HCT116 (cell line): ENCODE measurements around the gene GIT1. TPM values are rescaled to one million over a fixed set of nuclear protein-coding genes. Genes with fewer than 3 reads are reported as not detected.

Source experiments
- ATAC-seq: fragments of 200-7000 bp; cut with Tn5 transposase; 2 replicates; pipeline ENCODE4 v1.9.1; 2020; ENCODE audit warnings: mild to moderate bottlenecking, moderate library complexity
- BruUV-seq: library from RNA; stranded (reverse); fragments of 400-500 nt; replicated peaks from 2 replicates; lab custom pipeline; 2021; lab: Mats Ljungman, UMichigan
- CTCF ChIA-PET: fragments of 300-600 bp; sonication (Branson Sonifier 250); formaldehyde crosslinking; loops from one replicate; lab custom pipeline; 2021; ENCODE audit warnings: antibody characterized with exemption; lab: Charles Lee
- POLR2A ChIA-PET: fragments of 300-600, 350-600 bp; sonication (Branson Sonifier 250); formaldehyde crosslinking; loops from one replicate; lab custom pipeline; 2021; ENCODE audit warnings: antibody characterized with exemption; lab: Charles Lee
- RAD21 ChIA-PET, 2 experiments: fragments of 300-600 bp; sonication (Branson Sonifier 250); formaldehyde crosslinking; loops; one replicate each; lab custom pipeline; 2023; ENCODE audit warnings: low total read pairs in 2 of 2; ENCODE audit not compliant: uncharacterized antibody in 2 of 2, unreplicated experiment in 2 of 2, low non-redundant PET in 1 of 2; lab: Charles Lee
- DNase-seq: peaks from one replicate; pipeline ENCODE4 v3.0.0-alpha.2; 2010; ENCODE audit warnings: low read depth, low spot score
- H2AFZ ChIP-seq: fragments of 200-600 bp; shearing (Covaris generic), sonication (generic); 2 replicates; pipeline ENCODE4 v1.6.1; 2017; ENCODE audit warnings: low read depth, mixed run types, mixed read lengths, antibody characterized with exemption, low read length; ENCODE audit not compliant: poor library complexity, severe bottlenecking
- H3K27ac ChIP-seq: 2 replicates; pipeline ENCODE4 v1.5.1; 2012; ENCODE audit warnings: low read depth, low read length
- H3K27me3 ChIP-seq: fragments of 200-600 bp; sonication (generic); 2 replicates; pipeline ENCODE4 v1.6.1; 2016; ENCODE audit warnings: mixed run types, low read length, mixed read lengths; ENCODE audit not compliant: insufficient read depth
- H3K36me3 ChIP-seq, 2 experiments: fragments of 200-500 bp in 1 of 2; fragments of 200-600 bp in 1 of 2; sonication (Bioruptor generic) in 1 of 2; sonication (generic) in 1 of 2; 2 replicates each; pipeline versions ENCODE4 v1.5.1 to v1.6.1; 2014 to 2016; ENCODE audit warnings: low read length in 2 of 2, inconsistent platforms in 1 of 2, mixed read lengths in 1 of 2, mixed run types in 1 of 2; ENCODE audit not compliant: insufficient read depth in 2 of 2, control insufficient read depth in 1 of 2
- H3K4me1 ChIP-seq, 2 experiments: fragments of 200-600 bp in 1 of 2; sonication (generic) in 1 of 2; 2 replicates each; pipeline versions ENCODE4 v1.5.1 to v1.6.1; 2012 to 2017; ENCODE audit warnings: low read length in 2 of 2, inconsistent platforms in 1 of 2, mild to moderate bottlenecking in 1 of 2, mixed read lengths in 1 of 2, mixed run types in 1 of 2, moderate library complexity in 1 of 2; ENCODE audit not compliant: insufficient read depth in 2 of 2, control insufficient read depth in 1 of 2
- H3K4me2 ChIP-seq: fragments of 200-600 bp; sonication (generic); 2 replicates; pipeline ENCODE4 v1.6.1; 2017; ENCODE audit warnings: mixed run types, low read length, mixed read lengths
- H3K4me3 ChIP-seq, 2 experiments: fragments of 200-600 bp in 1 of 2; sonication (generic) in 1 of 2; replicated peaks in 1 of 2; 2 replicates each; pipeline ENCODE4 v1.5.1; 2011 to 2016; ENCODE audit warnings: low read length in 2 of 2, control low read depth in 1 of 2, low read depth in 1 of 2, mild to moderate bottlenecking in 1 of 2, mixed read lengths in 1 of 2, mixed run types in 1 of 2
- H3K79me2 ChIP-seq: fragments of 200-600 bp; sonication (generic); 2 replicates; pipeline ENCODE4 v1.6.1; 2017; ENCODE audit warnings: mild to moderate bottlenecking, mixed run types, low read length, moderate library complexity, mixed read lengths; ENCODE audit not compliant: insufficient read depth
- H3K9ac ChIP-seq: fragments of 200-600 bp; sonication (generic); 2 replicates; pipeline ENCODE4 v1.6.1; 2016; ENCODE audit warnings: low read length, mixed read lengths
- H3K9me2 ChIP-seq: fragments of 200-600 bp; sonication (generic), shearing (Covaris generic); 2 replicates; pipeline ENCODE4 v1.6.1; 2017; ENCODE audit warnings: mixed run types, mild to moderate bottlenecking, moderate library complexity; ENCODE audit not compliant: insufficient read depth
- H3K9me3 ChIP-seq, 2 experiments: fragments of 200-500 bp in 1 of 2; fragments of 200-600 bp in 1 of 2; sonication (Bioruptor generic) in 1 of 2; sonication (generic) in 1 of 2; 2 replicates each; pipeline ENCODE4 v1.6.1; 2014 to 2017; ENCODE audit warnings: low read length in 2 of 2, mixed read lengths in 2 of 2, inconsistent platforms in 1 of 2, low read depth in 1 of 2, mild to moderate bottlenecking in 1 of 2, mixed run types in 1 of 2, moderate library complexity in 1 of 2; ENCODE audit not compliant: control insufficient read depth in 1 of 2, insufficient read depth in 1 of 2
- H4K20me1 ChIP-seq: fragments of 200-600 bp; sonication (generic), shearing (Covaris generic); 2 replicates; pipeline ENCODE4 v1.6.1; 2017; ENCODE audit warnings: mixed run types, mild to moderate bottlenecking, moderate library complexity; ENCODE audit not compliant: insufficient read depth
- EGR1 ChIP-seq: IDR thresholded peaks from 2 replicates; pipeline ENCODE4 v1.6.1; 2012; ENCODE audit warnings: low read depth
- EZH2 ChIP-seq: fragments of 200-600 bp; sonication (generic); IDR thresholded peaks from 2 replicates; pipeline ENCODE4 v1.6.1; 2017; ENCODE audit warnings: antibody characterized with exemption, mixed run types
- REST ChIP-seq: IDR thresholded peaks from 2 replicates; pipeline ENCODE4 v1.6.1; 2012; ENCODE audit warnings: low read depth
- SRF ChIP-seq: IDR thresholded peaks from 2 replicates; pipeline ENCODE4 v1.6.1; 2012; ENCODE audit warnings: low read depth
- TCF7L2 ChIP-seq: IDR thresholded peaks from 2 replicates; pipeline ENCODE4 v1.7.0; 2011; ENCODE audit warnings: borderline replicate concordance, inconsistent platforms; ENCODE audit not compliant: insufficient read depth, insufficient read length; ENCODE audit errors: extremely low read depth
- intact Hi-C: fragments of 100-400 bp; cut with micrococcal nuclease; formaldehyde crosslinking; loops from 2 replicates; pipeline ENCODE4 v1.10.0; 2022
- total RNA-seq: library from RNA; stranded (reverse); gene quantifications from one replicate; pipeline ENCODE4 v1.2.1, GENCODE V29; 2021; ENCODE audit not compliant: unreplicated experiment

Gene GIT1
- total RNA-seq, 1 experiment from 2014 or later: 76.5 TPM

DNA sequence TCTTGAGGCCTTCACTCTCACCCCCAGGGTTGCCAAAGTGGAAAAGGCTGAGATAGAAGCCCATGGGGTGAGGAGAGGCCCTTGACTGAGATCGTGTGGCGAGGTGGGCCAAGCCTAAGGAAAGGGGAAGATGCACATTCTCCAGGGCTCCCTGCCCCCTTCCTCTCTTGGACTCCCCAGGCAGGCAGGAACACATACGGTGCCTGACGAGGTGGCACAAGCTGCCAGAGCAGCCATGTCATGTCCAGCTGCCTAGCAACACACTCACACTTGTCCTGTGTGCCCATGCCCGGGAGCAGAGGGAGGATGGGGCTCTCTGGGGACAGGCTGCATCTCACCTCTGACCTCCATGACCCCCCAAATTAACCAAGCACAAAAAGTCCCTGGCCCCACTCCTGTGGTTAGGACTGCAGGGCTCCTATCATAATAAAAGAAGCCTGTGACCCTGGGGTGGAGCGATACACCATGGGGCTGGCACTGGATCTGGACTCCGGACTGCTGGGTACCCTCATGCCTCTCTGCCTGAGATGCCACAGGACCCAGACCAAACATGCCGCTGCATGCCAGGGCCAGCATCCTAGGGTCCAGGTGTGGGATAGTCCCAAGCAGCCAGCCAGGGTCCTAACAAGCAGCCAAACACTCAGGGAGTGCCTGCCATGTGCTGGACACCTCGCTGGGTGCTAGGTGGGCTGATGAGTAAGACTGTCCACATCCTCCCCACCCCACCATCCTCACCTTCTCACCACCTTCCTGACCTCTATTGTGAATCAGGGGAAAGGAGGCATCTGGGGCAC is 2.6 kb downstream of the GIT1 start:
- no peak overlapping the region for H3K4me3 ChIP-seq
- no peak overlapping the region for H3K27ac ChIP-seq
- no peak overlapping the region for H2AFZ ChIP-seq
- intact Hi-C loops: no loop called here
- H3K27me3 ChIP-seq: no peaks in the 10 kb centered on the region
- peaks cover 62% of the 10 kb centered on the region for H3K79me2 ChIP-seq
- H3K36me3 ChIP-seq: no peaks in the 10 kb centered on the region
- H4K20me1 ChIP-seq: no peaks in the 10 kb centered on the region
- peak overlapping the region; percentile 93 for H3K4me2 ChIP-seq
- ChIA-PET RAD21 (no interaction called here), POLR2A (no interaction called here), CTCF (interaction anchor here (1.3 kb wide), 1 partner anchor 31 kb away, joined by 3 read pairs; no protein-coding TSS in a partner anchor)
- peaks cover 22 to 61% of the 10 kb centered on the region in 2 experiments for H3K4me1 ChIP-seq
- no peak for DNase-seq
- H3K9me2 ChIP-seq: no peaks in the 10 kb centered on the region
- TF ChIP-seq EZH2 (no peak), SRF (no peak), EGR1 (no peak), REST (no peak), TCF7L2 (no peak)
- no TSS peak for BruUV-seq
- no peak overlapping the region for H3K9ac ChIP-seq
- no peak for ATAC-seq
- H3K9me3 ChIP-seq: no peaks in the 10 kb centered on the region
